MCF 10A (cell line): ENCODE data around the gene TAS1R1. TPM values are rescaled to one million over a fixed set of nuclear protein-coding genes. Genes with fewer than 3 reads are reported as not detected.

Experiments used
- BruUV-seq: library from RNA; stranded (reverse); fragments of 400-500 nt; replicated peaks from 2 replicates; lab custom pipeline; 2021; lab: Mats Ljungman, UMichigan
- CTCF ChIA-PET: fragments of 300-600 bp; sonication (Branson Sonifier 250); formaldehyde crosslinking; extraction: SDS; loops from one replicate; lab custom pipeline; 2021; ENCODE audit warnings: antibody characterized with exemption, inconsistent platforms; lab: Yijun Ruan, JAX
- POLR2A ChIA-PET: fragments of 300-600, 350-650 bp; sonication (Branson Sonifier 250); formaldehyde crosslinking; extraction: SDS; loops from one replicate; lab custom pipeline; 2020; ENCODE audit warnings: antibody characterized with exemption, inconsistent platforms; lab: Yijun Ruan, JAX
- DNase-seq: peaks from one replicate; pipeline ENCODE4 v3.0.0-alpha.2; 2018; ENCODE audit not compliant: unreplicated experiment
- H3K27ac Mint-ChIP-seq: one replicate; pipeline ENCODE4 v1.8.0; 2022; ENCODE audit warnings: mild to moderate bottlenecking, low read depth, mixed read lengths; ENCODE audit not compliant: unreplicated experiment
- H3K27me3 Mint-ChIP-seq: one replicate; pipeline ENCODE4 v1.8.0; 2022; ENCODE audit warnings: mixed read lengths; ENCODE audit not compliant: insufficient read depth, unreplicated experiment
- H3K36me3 Mint-ChIP-seq: one replicate; pipeline ENCODE4 v1.8.0; 2022; ENCODE audit warnings: mild to moderate bottlenecking, moderate library complexity, mixed read lengths; ENCODE audit not compliant: insufficient read depth, unreplicated experiment
- H3K4me1 Mint-ChIP-seq: one replicate; pipeline ENCODE4 v1.8.0; 2022; ENCODE audit warnings: mixed read lengths; ENCODE audit not compliant: insufficient read depth, unreplicated experiment
- H3K4me3 Mint-ChIP-seq: one replicate; pipeline ENCODE4 v1.8.0; 2022; ENCODE audit warnings: mild to moderate bottlenecking, moderate library complexity, mixed read lengths; ENCODE audit not compliant: unreplicated experiment
- H3K9me3 Mint-ChIP-seq: one replicate; pipeline ENCODE4 v1.8.0; 2022; ENCODE audit warnings: mixed read lengths; ENCODE audit not compliant: unreplicated experiment
- intact Hi-C: fragments of 100-400 bp; cut with micrococcal nuclease; formaldehyde crosslinking; loops from 2 replicates; pipeline ENCODE4 v1.14.1; 2022
- total RNA-seq: library from RNA; stranded (reverse); gene quantifications from 2 replicates; pipeline ENCODE4 v1.2.3, GENCODE V29; 2022
- TF ChIP-seq, protein P1 (sequence below): fragments of 200-600 bp; IDR thresholded peaks from one replicate; pipeline ENCODE4 v1.8.0; 2022; ENCODE audit warnings: antibody characterized with exemption, mild to moderate bottlenecking; ENCODE audit not compliant: unreplicated experiment

The TAS1R1 gene
- total RNA-seq, 1 experiment from 2014 or later = not detected

DNA sequence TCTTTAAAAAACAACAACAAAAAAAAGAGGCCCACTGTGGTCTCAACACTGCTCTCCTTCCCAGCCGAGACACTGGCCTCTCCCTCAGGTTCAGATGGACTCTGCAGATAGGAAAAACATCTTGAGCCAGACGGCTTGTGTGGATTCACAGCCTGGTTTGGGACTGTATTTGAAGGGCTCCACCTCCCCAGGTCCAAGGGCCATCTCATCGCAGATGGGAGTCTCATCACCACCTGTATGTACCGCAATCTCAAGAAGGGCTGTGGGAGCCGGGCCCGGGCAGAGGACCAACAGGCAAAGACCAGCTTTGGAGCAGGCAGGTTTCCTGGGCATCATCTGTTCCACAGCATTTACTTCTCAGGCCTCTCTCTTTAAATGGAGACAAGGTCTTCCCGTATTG lies 34.9 kb downstream of the TAS1R1 start:
- TF ChIP-seq, protein P1, sequence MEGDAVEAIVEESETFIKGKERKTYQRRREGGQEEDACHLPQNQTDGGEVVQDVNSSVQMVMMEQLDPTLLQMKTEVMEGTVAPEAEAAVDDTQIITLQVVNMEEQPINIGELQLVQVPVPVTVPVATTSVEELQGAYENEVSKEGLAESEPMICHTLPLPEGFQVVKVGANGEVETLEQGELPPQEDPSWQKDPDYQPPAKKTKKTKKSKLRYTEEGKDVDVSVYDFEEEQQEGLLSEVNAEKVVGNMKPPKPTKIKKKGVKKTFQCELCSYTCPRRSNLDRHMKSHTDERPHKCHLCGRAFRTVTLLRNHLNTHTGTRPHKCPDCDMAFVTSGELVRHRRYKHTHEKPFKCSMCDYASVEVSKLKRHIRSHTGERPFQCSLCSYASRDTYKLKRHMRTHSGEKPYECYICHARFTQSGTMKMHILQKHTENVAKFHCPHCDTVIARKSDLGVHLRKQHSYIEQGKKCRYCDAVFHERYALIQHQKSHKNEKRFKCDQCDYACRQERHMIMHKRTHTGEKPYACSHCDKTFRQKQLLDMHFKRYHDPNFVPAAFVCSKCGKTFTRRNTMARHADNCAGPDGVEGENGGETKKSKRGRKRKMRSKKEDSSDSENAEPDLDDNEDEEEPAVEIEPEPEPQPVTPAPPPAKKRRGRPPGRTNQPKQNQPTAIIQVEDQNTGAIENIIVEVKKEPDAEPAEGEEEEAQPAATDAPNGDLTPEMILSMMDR = no peak
- no peaks in the 10 kb centered on the region for H3K27me3 Mint-ChIP-seq
- DNase-seq = no peak
- H3K36me3 Mint-ChIP-seq = peaks cover 59% of the 10 kb centered on the region
- intact Hi-C loops = no loop called here
- CTCF ChIA-PET = no interaction called here
- peaks cover 17% of the 10 kb centered on the region for H3K4me1 Mint-ChIP-seq
- POLR2A ChIA-PET = interaction anchor here (0.5 to 6.9 kb wide), 4 partner anchors 8 to 36 kb away, joined by 3 to 69 read pairs (median 14); partner anchors contain the start of genes KLHL21 and ZBTB48
- no peak overlapping the region for H3K4me3 Mint-ChIP-seq
- no TSS peak for BruUV-seq
- no peak overlapping the region for H3K27ac Mint-ChIP-seq
- no peaks in the 10 kb centered on the region for H3K9me3 Mint-ChIP-seq

DNA sequence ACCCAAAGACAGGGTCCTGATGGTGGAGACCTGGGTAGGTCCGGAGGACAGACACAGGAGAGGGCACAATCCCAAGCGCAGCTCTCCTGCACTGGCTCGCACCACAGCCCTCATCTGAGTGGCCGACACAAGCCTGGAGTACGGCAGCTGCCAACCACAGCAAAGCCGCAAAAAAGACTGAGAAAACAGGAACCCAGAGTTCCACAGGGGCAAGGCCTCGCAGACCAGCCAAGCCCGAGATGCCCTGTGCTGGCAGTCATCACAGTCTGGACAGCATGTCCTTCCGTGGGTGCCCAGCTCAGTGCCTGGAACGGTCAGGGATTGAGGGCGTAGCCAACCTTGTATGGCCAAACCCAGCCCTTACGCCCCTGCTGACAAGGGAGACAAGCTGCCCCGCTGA lies 36.1 kb downstream of the TAS1R1 start:
- H3K36me3 Mint-ChIP-seq = peaks cover 69% of the 10 kb centered on the region
- BruUV-seq = no TSS peak
- H3K4me1 Mint-ChIP-seq = peaks cover 17% of the 10 kb centered on the region
- H3K27ac Mint-ChIP-seq = no peak overlapping the region
- no peaks in the 10 kb centered on the region for H3K9me3 Mint-ChIP-seq
- ChIA-PET POLR2A (interaction anchor here (1.3 to 6.9 kb wide), 2 partner anchors 11 to 15 kb away, joined by 3 to 69 read pairs; partner anchors contain the start of gene KLHL21), CTCF (no interaction called here)
- no peaks in the 10 kb centered on the region for H3K27me3 Mint-ChIP-seq
- intact Hi-C loops = no loop called here
- H3K4me3 Mint-ChIP-seq = no peak overlapping the region
- DNase-seq = no peak
- TF ChIP-seq, protein P1 = no peak

DNA sequence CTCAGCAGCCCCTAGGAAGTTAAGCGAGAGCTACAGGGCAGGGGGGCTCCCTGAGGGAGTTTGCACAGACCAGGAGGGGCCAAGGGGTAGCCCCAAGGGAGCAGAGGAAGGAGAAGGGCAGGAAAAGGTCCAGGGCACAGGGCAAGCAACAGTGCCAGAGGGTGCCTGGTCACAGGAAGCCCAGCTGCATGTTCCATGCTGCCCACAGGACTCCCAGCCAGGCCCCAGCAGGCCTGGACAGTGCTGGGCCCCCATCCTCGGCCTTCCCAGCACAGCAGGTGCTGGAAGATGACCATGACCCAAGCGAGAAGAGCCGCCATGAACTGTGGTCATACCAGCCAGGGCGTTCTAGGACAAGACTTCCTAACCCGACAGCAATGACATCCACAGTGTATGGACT lies 36.5 kb downstream of the TAS1R1 start:
- TF ChIP-seq, protein P1 = no peak

DNA sequence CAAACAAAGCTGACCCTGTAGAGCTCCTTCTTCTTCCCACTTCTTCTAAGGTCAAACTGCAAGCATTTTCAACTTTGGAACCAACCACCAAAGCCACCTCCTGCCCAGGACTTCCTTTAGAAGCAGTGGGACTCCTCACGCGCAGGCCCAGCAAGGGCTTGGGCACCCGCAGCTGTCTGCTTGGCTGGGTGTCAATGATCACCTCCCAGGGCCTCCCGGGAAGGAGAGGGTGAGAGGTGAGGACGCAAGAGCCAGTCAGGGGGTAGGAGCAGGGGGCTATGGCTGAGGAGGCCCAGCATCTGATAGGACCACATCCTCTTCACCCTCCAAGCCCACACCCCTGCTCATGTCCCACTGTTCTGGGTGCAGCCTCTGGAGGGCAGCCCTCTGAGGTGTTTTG lies 37.3 kb downstream of the TAS1R1 start:
- ChIA-PET CTCF (no interaction called here), POLR2A (interaction anchor here (1.3 kb wide), 1 partner anchor 14 kb away, joined by 3 read pairs; no protein-coding TSS in a partner anchor)
- Mint-ChIP-seq H3K27ac (no peak overlapping the region), H3K4me1 (peaks cover 10% of the 10 kb centered on the region), H3K4me3 (no peak overlapping the region), H3K27me3 (no peaks in the 10 kb centered on the region), H3K9me3 (no peaks in the 10 kb centered on the region), H3K36me3 (peaks cover 81% of the 10 kb centered on the region)
- no peak for DNase-seq
- TF ChIP-seq, protein P1 = no peak
- intact Hi-C loops = no loop called here
- BruUV-seq = no TSS peak

More for the DNA sequence above, 36.5 kb downstream of the TAS1R1 start:
- CTCF ChIA-PET = no interaction called here
- BruUV-seq = no TSS peak
- intact Hi-C loops = no loop called here
- H3K4me3 Mint-ChIP-seq = no peak overlapping the region
- no peak overlapping the region for H3K27ac Mint-ChIP-seq
- H3K36me3 Mint-ChIP-seq = peaks cover 73% of the 10 kb centered on the region
- no peaks in the 10 kb centered on the region for H3K9me3 Mint-ChIP-seq
- POLR2A ChIA-PET = interaction anchor here (1.3 kb wide), 1 partner anchor 15 kb away, joined by 3 read pairs; no protein-coding TSS in a partner anchor
- H3K27me3 Mint-ChIP-seq = no peaks in the 10 kb centered on the region
- DNase-seq = no peak
- peaks cover 17% of the 10 kb centered on the region for H3K4me1 Mint-ChIP-seq
